ENCODE results near the gene MCEMP1. TPM values are rescaled to one million over a fixed set of nuclear protein-coding genes. Genes with fewer than 3 reads are reported as not detected.
A peak's percentile ranks its signal among the peaks of the same experiment; 100 is the strongest.

Gene MCEMP1
- total RNA-seq, 1 donor from 2014 or later: not detected

- H3K27me3 ChIP-seq: peaks cover 19% of the 10 kb centered on the region
- no peaks in the 10 kb centered on the region for H3K36me3 ChIP-seq
- H3K9ac ChIP-seq: no peak overlapping the region
- no peak for TF ChIP-seq EZH2phosphoT487 (IDR thresholded peaks at IDR 0.05)
- no peak for TF ChIP-seq EZH2 (IDR thresholded peaks at IDR 0.05)
- TF ChIP-seq CTCF (IDR thresholded peaks at IDR 0.05): no peak
- H3K4me1 ChIP-seq: no peaks in the 10 kb centered on the region
- H3K27ac Mint-ChIP-seq: no peak overlapping the region
- no peaks in the 10 kb centered on the region for H3K79me2 ChIP-seq (ENCODE audit: low read depth)
- DNase-seq (ENCODE audit: low spot score): no peak
- H3K36me3 Mint-ChIP-seq: no peaks in the 10 kb centered on the region
- H3K4me1 Mint-ChIP-seq: no peaks in the 10 kb centered on the region
- H3K9me3 ChIP-seq (ENCODE audit: low read depth): no peaks in the 10 kb centered on the region
- H3K27ac ChIP-seq: no peak overlapping the region
- H3F3A ChIP-seq (ENCODE audit: low read depth): peaks cover 22% of the 10 kb centered on the region
- peak overlapping the region; percentile 2 for H3K4me3 Mint-ChIP-seq
- no peak overlapping the region for H3K4me2 ChIP-seq
- peaks cover 2% of the 10 kb centered on the region for H3K9me3 Mint-ChIP-seq
- H3K4me3 ChIP-seq: no peak overlapping the region
- H3K27me3 Mint-ChIP-seq (ENCODE audit: insufficient read depth, low read depth): peaks cover 19% of the 10 kb centered on the region
- H4K20me1 ChIP-seq (ENCODE audit: low read depth): no peaks in the 10 kb centered on the region
- H2AFZ ChIP-seq (replicated peaks): no peak overlapping the region
Observed at GRCh38 chr19:7639863-7640348, 37.0 kb upstream of the MCEMP1 start.

GRCh38 chr19:7640803-7641202 is 36.1 kb upstream of the MCEMP1 start:
- Histone ChIP-seq H2AFZ (replicated peaks) (no peak overlapping the region), H3K4me1 (no peaks in the 10 kb centered on the region), H3K4me3 (no peak overlapping the region), H3K27me3 (peaks cover 10% of the 10 kb centered on the region), H3K9me3 (ENCODE audit: low read depth) (no peaks in the 10 kb centered on the region), H3K36me3 (no peaks in the 10 kb centered on the region), H3K79me2 (ENCODE audit: low read depth) (no peaks in the 10 kb centered on the region), H3K4me2 (no peak overlapping the region), H3K27ac (no peak overlapping the region), H4K20me1 (ENCODE audit: low read depth) (no peaks in the 10 kb centered on the region), H3F3A (ENCODE audit: low read depth) (peaks cover 17% of the 10 kb centered on the region), H3K9ac (no peak overlapping the region)
- no peak overlapping the region for H3K27ac Mint-ChIP-seq
- no peak overlapping the region for H3K4me3 Mint-ChIP-seq
- no peak for DNase-seq (ENCODE audit: low spot score)
- H3K4me1 Mint-ChIP-seq: no peaks in the 10 kb centered on the region
- H3K9me3 Mint-ChIP-seq: peaks cover 2% of the 10 kb centered on the region
- TF ChIP-seq EZH2phosphoT487 (IDR thresholded peaks at IDR 0.05) (no peak), CTCF (IDR thresholded peaks at IDR 0.05) (no peak), EZH2 (IDR thresholded peaks at IDR 0.05) (no peak)
- no peaks in the 10 kb centered on the region for H3K36me3 Mint-ChIP-seq
- H3K27me3 Mint-ChIP-seq (ENCODE audit: insufficient read depth, low read depth): peaks cover 17% of the 10 kb centered on the region

- no peaks in the 10 kb centered on the region for H3K36me3 Mint-ChIP-seq
- no peak overlapping the region for H3K9ac ChIP-seq
- H2AFZ ChIP-seq (replicated peaks): no peak overlapping the region
- H3K27ac ChIP-seq: no peak overlapping the region
- peaks cover 2% of the 10 kb centered on the region for H3K9me3 Mint-ChIP-seq
- peaks cover 2% of the 10 kb centered on the region for H3K27me3 ChIP-seq
- no peaks in the 10 kb centered on the region for H4K20me1 ChIP-seq (ENCODE audit: low read depth)
- no peaks in the 10 kb centered on the region for H3K79me2 ChIP-seq (ENCODE audit: low read depth)
- H3K4me1 ChIP-seq: no peaks in the 10 kb centered on the region
- H3F3A ChIP-seq (ENCODE audit: low read depth): peaks cover 11% of the 10 kb centered on the region
- H3K4me2 ChIP-seq: no peak overlapping the region
- no peaks in the 10 kb centered on the region for H3K4me1 Mint-ChIP-seq
- H3K4me3 ChIP-seq: no peak overlapping the region
- no peak for TF ChIP-seq EZH2 (IDR thresholded peaks at IDR 0.05)
- no peak for TF ChIP-seq EZH2phosphoT487 (IDR thresholded peaks at IDR 0.05)
- peak; percentile 38 for TF ChIP-seq CTCF (IDR thresholded peaks at IDR 0.05)
- H3K9me3 ChIP-seq (ENCODE audit: low read depth): no peaks in the 10 kb centered on the region
- H3K4me3 Mint-ChIP-seq: no peak overlapping the region
- H3K27ac Mint-ChIP-seq: no peak overlapping the region
- peaks cover 9% of the 10 kb centered on the region for H3K27me3 Mint-ChIP-seq (ENCODE audit: insufficient read depth, low read depth)
- no peaks in the 10 kb centered on the region for H3K36me3 ChIP-seq
- DNase-seq (ENCODE audit: low spot score): peak; percentile 26
Observed at GRCh38 chr19:7641290-7642276, 35.3 kb upstream of the MCEMP1 start.

Measured in neural progenitor cell (in vitro differentiated cells).